Bronchus fibroblast of lung (primary cell): ENCODE data around the gene TIMM50. TPM values are rescaled to one million over a fixed set of nuclear protein-coding genes. Genes with fewer than 3 reads are reported as not detected.

Experiments
- total RNA-seq: library from RNA; depleted of rRNA; stranded (reverse); fragments of >200 nt; gene quantifications from 2 replicates; pipeline ENCODE4 v1.2.3, GENCODE V29; 2015

Gene TIMM50
- 134 and 139 TPM in 2 replicates for total RNA-seq

DNA sequence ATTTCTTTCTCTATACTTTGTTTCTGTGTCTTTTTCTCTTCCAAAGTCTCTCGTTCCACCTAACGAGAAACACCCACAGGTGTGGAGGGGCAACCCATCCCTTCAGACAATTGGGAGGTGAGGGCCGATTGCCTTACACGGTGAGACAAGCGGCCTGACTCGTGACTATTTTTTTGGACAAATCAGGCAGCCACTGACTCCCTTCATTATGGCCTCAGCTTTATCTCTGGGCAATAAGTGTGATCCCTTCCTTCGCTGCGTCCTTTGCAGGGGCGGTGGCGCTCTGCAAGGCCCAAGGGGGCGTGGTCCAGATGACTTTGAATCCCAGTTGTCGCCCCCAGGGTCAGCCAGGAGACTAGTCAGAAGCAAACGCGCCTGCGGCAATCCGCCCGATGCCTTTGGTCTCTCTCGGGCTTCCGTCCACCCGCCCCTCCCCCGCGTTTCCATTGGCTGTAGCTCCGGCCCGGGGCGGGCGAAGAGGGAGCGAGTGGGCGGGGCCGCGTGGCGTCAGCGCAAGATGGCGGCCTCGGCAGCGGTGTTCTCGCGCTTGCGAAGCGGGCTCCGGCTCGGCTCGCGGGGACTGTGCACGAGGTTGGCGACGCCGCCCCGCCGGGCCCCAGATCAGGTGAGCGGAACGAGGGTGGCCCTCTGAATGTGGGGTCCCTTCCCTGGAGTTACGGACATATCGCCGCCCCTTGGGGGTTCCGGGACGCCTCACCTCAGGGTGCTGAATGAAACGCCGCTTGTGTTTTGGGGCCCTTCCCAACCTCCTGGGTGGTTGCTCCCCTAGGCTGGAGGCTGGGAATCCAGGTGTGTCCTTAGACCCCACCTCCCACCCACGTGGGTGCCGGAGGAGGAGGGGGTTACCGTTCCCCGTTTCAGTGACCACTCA is at the start of gene TIMM50:
TIMM50 (plus strand) TSS at position 502 of the 892 bp plus-strand sequence; CDS start at position 518, 16 bp downstream.

DNA sequence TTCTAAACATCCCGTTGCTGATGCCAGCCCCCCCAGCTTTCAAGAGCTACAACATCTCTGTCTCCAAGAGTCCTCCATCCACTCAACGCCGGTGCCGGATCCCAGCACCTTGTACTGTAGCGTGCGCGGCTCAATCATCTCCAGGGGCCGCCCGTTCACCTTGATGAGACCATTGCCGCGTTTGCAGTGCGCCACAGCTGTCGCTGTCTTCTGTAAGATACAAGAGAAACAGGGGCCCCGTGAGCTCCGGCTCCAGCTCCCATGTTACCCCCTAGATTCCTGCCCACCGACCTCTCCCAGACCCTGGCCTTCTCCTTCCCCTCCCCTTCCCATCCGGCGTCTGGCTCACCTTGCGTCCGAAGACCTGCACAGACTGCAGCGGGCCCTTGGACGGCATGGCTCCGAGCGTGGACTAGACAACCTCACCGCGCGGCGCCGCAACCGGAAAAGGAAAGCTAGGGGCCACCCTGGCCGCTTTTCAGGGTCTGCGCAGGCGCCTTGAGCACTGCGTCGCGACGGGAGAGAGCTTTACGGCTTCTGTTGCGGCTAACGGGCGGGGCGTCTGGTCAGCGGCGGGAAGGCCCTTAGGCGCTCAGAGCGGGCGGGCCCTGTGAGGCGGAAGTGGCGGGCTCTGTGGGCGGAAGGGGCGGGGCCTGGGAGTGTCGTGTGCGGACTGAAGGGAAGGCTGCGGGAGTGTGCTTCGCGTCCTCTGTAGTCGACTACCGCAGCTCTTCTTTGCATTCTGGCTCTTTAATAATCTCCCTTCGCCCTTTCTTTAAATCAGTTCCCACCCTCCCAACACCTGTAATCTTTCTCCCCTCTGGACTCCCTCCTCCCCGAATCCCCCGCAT is 44.9 kb upstream of the TIMM50 start, which contains the start of gene RPS16:
RPS16 (minus strand) TSS at position 451 of the 851 bp plus-strand sequence; CDS start at position 397, 54 bp downstream.

GRCh38 chr19:39445196-39446111 is 35.2 kb upstream of the TIMM50 start, which contains the start of gene SUPT5H:
SUPT5H (plus strand) TSS chr19:39445582; CDS start chr19:39445891, 309 bp downstream.

DNA sequence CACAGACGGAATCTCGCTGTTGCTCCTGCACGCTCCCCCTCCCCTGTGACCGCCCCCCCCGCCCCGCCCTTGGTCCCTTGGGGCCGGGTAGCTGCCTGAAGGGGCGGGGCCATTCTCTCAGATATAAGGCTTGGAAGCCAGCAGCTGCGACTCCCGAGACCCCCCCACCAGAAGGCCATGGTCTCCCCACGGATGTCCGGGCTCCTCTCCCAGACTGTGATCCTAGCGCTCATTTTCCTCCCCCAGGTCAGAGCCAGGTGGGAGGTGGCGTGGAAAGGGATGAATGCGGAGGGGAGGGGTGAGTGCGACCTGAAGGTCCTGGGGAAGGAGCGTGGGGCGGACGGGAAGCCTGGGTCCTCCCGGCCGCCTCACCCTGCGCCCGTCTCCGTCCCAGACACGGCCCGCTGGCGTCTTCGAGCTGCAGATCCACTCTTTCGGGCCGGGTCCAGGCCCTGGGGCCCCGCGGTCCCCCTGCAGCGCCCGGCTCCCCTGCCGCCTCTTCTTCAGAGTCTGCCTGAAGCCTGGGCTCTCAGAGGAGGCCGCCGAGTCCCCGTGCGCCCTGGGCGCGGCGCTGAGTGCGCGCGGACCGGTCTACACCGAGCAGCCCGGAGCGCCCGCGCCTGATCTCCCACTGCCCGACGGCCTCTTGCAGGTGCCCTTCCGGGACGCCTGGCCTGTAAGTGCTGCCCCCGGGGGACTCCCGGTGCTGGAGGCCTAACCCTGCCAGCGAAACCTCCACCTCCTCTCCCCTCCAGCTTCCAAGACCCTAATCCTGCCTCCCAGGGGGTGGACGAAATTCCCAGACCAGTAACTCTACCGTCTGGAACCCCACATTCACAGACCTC is 18.4 kb downstream of the TIMM50 start, which contains the start of gene DLL3:
DLL3 (plus strand) TSS at position 150 of the 845 bp plus-strand sequence; CDS start at position 178, 28 bp downstream.

DNA sequence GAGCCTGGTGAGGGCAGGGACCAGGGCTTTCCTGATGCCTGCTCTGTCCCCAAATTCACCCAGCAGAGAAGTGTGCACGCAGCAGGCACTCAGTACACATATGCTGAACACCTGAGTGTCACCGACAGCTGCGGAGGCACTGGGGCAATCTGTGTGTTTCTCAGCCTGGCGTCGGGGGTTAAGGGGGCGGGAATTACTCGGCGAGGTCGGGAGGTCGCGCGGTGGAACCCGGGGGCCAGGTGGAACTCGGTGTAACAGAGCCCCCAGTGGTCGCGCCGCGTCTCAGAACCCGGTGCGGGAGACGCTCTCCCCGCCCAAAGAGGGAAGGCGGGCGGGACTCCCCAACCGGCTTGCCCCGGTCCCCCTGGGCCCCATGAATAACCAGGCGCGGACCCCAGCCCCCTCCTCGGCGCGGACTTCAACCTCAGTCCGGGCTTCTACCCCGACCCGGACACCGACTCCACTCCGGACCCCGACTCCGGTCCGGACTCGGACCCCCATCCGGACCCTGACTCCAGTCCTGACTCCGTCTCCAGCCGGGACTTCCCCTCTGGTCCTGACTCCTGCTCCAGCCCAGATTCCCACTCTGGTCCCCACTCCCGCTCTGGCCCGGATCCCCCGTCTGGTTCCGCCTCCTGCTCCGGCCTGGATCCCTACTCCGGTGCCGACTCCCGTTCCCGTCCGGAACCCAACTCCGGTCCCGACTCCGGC is 34.4 kb downstream of the TIMM50 start, which contains the start of gene SELENOV:
SELENOV (plus strand) TSS at position 300 of the 711 bp plus-strand sequence; CDS start at position 374, 74 bp downstream.

GRCh38 chr19:39532233-39533002 is 51.8 kb downstream of the TIMM50 start, which contains the start of gene EID2B:
EID2B (minus strand) TSS chr19:39532852; CDS start chr19:39532802, 50 bp downstream.

DNA sequence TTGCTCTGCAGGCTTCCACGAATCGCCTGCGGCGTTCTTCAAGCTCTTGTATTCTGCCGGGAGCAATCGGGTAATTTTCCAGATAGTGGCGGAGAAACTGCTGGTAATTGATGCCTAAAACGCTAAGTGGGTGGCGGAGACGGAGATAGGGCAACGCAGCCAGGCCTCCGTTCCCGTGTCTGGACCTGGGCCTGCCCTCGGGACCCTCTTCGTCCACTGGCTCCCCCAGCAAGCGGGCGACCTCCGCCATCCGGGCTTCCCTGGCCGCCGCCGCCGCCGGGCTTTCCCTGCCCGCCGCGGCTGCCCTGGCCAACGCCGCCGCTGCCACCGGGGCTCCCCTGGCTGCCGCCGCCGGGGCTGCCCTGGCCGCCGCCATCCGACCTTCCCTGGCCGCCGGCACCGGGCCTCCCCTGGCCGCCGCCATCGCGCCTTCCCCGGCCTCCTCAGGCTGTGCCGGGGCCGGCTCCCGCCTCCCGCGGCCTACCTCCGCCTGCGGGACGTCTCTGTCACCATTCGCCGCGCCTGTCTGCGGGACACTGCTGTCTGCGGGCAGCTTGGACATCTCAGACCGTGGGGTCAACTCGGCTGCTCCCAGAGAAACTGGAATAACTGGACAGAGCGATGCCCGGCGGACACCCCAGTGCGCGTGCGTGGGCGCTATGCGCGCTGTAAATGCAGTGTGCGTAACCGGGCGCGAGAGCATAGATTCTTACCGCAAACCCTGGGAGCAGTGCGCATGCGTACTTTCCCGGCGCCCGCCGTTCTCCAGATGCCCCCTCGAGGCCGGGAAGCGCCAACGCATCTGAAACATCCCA is 59.1 kb downstream of the TIMM50 start, which contains the start of gene EID2:
EID2 (minus strand) TSS at position 644 of the 815 bp plus-strand sequence; CDS start at position 562, 82 bp downstream.

Other genes starting within 250 kb of the TIMM50 start
- gene IFNL3, start 235.8 kb upstream of the TIMM50 start, total RNA-seq: not detected in 2 replicates
- not detected in 2 replicates for gene IFNL4, start 232.0 kb upstream of the TIMM50 start, total RNA-seq
- gene IFNL2, start 212.4 kb upstream of the TIMM50 start, total RNA-seq: not detected in 2 replicates
- not detected in 2 replicates for gene IFNL1, start 184.4 kb upstream of the TIMM50 start, total RNA-seq
- gene LRFN1, start 160.0 kb upstream of the TIMM50 start, total RNA-seq: 0.30 and 0.67 TPM in 2 replicates
- gene GMFG, start 144.8 kb upstream of the TIMM50 start, total RNA-seq: 1.0 and 2.7 TPM in 2 replicates
- gene SAMD4B, start 138.4 kb upstream of the TIMM50 start, total RNA-seq: 55.0 and 58.2 TPM in 2 replicates
- gene PAF1, start 89.7 kb upstream of the TIMM50 start, total RNA-seq: 55.2 and 61.9 TPM in 2 replicates
- 26.4 and 34.3 TPM in 2 replicates for gene MED29, start 89.5 kb upstream of the TIMM50 start, total RNA-seq
- gene ZFP36, start 74.0 kb upstream of the TIMM50 start, total RNA-seq: 35.8 and 38.3 TPM in 2 replicates
- gene PLEKHG2, start 68.2 kb upstream of the TIMM50 start, total RNA-seq: 11.7 and 15.5 TPM in 2 replicates
- 1,802 and 2,514 TPM in 2 replicates for gene RPS16, start 44.9 kb upstream of the TIMM50 start, total RNA-seq
- 57.0 and 63.8 TPM in 2 replicates for gene SUPT5H, start 35.3 kb upstream of the TIMM50 start, total RNA-seq
- 0.67 and 1.3 TPM in 2 replicates for gene DLL3, start 18.1 kb downstream of the TIMM50 start, total RNA-seq
- gene SELENOV, start 34.3 kb downstream of the TIMM50 start, total RNA-seq: not detected in 2 replicates
- 3.4 and 3.9 TPM in 2 replicates for gene EID2B, start 52.0 kb downstream of the TIMM50 start, total RNA-seq
- gene EID2, start 59.3 kb downstream of the TIMM50 start, total RNA-seq: 13.1 and 13.4 TPM in 2 replicates
- not detected in 2 replicates for gene LGALS13, start 121.7 kb downstream of the TIMM50 start, total RNA-seq
- gene LGALS16, start 175.1 kb downstream of the TIMM50 start, total RNA-seq: not detected in 2 replicates
- gene LGALS14, start 223.6 kb downstream of the TIMM50 start, total RNA-seq: not detected in 2 replicates